OCI-M1 (cell line): ENCODE results near the gene PTPRD.
A peak's percentile ranks its signal among the peaks of the same experiment; 100 is the strongest.

Experiments
- DNase-seq: peaks from one replicate; lab custom pipeline; 2025; lab: John Stamatoyannopoulos, UW

PTPRD gene

DNA sequence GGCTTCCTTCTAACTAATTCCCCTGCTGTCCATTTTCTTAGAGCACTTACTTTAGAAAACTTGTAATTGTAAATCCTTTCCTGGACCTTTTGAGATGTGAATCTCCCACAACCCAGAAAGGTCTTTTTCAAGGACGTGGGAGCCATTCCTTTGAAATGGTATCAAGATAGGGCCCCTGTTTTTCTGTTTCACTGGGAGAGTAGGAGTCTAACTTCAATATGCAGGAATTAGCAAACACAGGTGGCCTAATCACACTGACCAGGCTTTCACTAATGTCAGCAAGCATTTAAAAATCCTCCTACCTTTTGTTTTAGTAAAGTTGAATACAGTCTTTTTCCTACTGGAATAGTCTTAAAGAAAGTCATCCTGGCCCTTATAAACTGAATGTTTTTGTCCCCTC lies 558.3 kb downstream of the PTPRD start:
- no peak for DNase-seq

DNA sequence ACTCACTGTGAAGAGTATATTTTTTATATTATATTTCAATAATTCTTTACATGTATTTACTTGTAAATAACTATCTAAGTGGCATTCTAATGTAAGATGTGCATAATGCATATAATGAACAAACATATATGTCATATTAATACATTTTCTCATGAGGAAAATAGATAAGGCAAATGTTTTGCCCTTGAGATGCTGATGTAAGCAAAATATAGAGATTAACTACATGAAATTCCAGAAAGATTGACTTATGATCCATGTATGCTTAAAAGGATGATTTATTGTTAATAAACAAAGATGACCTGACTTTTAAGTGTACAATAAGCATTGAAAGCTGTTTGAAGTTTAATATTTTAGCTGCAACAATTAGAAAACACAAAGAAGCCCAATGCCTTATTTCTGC lies 559.9 kb downstream of the PTPRD start:
- no peak for DNase-seq

DNA sequence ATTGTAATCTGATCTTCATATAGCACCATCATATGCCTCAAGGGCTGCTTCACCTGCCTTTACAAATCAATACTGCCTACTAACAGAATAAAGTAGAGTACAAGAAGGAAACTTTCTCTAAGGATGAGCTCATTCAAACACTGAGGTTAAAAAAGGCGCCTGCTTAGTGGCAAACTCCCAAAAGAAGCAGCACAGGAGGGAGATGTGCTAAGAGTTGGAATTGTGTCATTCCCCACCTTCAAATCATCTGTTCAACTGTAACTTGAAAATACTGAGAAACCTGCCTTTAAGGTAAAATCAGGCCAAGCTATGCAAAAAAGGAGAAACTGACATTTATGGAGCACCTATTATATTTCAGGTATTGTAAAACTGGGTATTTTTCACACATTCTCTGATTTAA lies 560.6 kb downstream of the PTPRD start:
- DNase-seq, result no peak

DNA sequence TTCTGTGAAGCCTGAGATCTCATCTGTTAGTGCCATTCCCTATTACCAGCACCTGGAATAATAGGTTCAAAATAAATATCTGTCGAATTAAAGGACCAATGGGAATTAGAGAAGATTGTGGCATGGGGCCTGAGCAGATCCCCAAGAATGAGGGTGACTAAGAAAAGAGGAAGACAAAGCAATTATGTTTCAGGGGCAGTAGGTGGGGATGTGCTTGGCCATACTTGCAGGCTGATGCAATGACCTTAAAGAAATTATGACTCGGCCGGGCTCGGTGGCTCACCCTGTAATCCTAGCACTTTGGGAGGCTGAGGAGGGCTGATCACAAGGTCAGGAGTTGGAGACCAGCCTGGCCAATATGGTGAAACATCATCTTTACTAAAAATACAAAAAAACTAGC lies 562.8 kb downstream of the PTPRD start:
- DNase-seq, result peak; percentile 99

DNA sequence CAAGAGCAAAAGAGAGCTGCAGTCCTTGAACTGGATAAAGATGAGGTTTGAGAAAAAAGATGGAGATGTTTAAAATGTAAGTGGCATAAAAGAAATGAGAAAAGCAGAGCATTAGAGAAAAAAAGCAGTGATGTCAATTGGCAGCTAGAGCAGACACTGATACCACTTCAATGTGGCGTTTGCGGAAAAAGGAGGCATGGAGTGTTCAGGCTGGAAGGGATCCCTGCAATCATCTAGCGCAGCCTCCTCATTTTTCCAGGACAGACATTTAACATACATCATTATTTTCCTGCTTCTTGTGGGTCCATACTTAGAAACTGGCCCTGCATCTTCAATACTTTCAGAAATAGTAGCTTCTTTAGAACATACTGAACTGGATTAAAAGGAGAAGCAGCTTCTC lies 563.8 kb downstream of the PTPRD start:
- DNase-seq, result no peak

DNA sequence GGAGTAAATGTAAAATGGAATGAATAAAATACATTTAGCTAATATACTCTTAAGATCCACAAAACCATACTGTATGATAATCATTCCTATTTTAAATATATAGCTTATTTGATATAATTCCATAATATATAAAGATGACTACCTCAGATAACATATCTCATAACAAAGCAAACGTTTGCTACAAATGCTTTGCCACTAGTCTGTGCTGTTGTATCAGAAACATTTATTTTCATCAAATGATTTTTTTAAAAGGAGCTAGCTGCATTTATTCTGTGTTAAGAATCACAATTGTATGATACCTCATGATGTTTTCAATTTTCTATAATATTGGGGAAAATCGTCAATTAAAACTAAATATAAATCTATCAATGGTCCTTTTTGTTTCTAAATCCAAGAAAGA lies 567.2 kb downstream of the PTPRD start:
- DNase-seq, result peak; percentile 100

DNA sequence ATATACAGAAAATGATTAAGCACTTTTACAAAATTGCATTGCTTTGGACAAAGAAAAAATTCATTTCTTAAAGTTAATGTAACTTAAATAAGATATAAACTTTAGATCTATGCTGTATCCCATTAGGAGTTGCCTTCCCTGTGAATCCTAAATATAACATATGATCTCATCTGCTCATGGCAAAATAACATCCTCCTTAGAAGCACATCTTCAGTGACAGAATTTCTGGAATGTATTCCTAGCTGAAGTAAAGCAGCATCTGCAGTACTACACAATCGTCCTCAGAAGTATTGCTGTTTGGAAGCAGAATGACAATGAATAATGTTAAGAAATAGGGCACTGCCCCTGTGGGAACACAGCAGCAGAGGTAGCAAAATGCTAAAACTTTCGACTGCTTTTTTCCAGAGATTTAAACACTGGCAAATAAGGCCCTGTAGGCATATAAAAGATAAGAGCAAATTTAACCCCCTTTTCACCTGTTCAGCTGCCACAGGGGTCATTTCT lies 571.0 kb downstream of the PTPRD start:
- no peak for DNase-seq

DNA sequence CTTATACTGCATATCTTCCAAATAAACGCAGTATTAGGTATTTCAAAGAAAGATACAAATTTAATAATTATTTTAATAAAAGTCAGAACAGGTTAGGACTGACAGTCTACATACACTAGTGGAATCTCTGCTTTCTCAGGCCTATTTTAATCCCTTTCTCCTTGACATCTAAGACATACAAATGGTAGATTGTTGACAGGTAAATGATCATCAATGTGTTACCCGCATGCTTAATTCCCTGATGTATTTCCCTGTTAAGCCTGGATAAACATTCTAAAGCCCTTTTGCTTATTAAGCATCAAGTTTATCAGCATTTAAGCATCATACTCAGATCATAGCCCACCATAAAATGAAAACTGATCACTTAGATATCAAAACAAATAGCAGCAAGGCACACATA lies 576.7 kb downstream of the PTPRD start:
- DNase-seq, result no peak

DNA sequence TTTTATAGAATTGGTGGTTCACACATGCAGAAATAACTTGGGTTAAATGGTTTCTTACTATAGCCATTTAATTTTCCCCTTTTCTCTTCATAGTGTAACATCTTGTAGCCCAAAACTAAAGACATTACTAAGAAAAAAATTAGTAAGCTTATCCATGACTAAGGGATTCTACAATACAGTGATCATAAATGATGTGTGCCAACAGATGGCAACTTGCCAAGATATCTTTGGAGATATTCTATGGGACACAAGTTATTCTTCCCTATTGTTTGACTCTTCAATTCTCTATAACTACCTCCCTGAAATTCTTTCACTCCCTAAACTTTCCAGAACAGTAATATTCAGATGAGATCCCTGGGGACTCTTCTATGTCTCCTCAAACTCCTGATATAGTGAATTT lies 580.6 kb downstream of the PTPRD start:
- DNase-seq, result peak; percentile 97

DNA sequence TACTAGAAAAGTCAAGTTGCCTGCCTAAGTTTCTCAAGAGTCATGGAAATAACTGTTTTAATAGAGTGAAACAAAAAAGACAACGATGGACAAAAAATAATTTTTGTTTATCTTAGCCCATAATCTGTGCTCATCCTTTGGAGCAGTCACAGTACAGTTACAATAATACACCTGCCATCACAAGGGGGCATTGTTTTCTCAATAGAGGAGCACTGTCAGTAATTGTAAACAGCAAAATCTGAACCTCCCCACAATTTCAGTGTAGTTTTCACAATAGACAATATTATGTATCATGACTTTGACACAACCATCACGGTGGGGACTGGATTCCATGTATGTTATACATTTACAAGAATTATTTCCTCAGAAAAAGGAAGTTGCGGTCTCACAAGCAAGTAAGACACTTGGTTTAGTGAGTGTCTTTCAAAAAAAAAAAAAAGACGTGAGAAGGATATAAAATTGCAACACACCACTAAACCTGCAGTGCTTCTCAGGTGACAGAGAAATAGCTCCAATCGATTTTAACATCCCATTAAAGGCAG lies 586.3 kb downstream of the PTPRD start:
- DNase-seq, result peak; percentile 100

DNA sequence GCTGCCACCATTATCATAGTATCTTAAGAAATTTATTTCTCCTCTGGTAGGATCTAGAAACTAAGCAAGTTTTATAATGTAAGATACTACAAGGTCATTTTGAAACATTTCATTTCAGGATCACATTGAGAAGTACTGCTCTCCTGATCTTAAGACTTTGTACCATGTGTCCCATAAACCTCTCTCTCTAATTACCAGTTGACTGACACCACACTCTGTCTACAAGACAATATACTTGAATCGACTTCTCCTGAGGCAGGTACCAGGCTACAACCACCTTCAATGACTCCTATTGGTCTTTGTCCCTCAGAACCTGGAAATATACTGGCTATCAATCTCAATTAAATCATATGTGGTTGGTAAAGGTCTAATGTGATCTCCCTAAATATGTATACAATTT lies 597.0 kb downstream of the PTPRD start:
- no peak for DNase-seq

DNA sequence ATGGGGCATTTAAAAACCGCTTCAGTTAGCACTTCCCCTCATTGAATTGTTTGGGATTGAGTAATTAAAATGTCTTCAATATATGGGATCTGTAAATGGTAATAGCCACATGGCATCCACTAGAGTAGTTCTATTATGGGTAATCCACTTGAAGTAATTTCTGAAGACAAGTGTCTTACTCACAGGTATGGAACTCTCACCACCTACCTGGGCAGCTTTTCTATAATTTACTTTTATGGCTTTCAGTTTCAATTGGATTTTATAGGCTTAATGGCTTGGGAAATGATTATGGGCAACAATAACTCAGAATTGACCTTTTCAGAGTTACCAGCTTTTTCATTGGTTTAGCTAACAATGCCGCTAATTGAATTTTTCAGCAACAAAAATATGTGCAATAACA lies 597.9 kb downstream of the PTPRD start:
- DNase-seq, result no peak

DNA sequence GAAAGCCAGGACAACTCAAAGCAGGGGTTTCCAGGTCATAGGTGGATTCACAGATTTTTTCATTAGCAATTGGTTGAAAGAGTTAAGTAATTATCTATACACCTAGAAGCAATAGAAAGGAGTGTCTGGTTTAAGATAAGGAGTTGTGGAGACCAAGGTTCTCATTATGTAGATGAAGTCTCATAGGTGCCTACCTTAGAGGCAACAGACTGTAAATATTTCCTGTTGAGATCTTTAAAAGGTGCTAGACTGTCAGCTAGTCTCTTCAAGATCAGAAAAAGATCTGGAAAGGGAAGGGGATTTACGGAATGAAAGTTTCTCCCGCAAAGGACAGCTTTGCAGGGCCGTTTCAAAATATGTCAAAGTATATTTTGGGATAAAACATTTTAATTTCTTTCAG lies 603.4 kb downstream of the PTPRD start:
- no peak for DNase-seq

DNA sequence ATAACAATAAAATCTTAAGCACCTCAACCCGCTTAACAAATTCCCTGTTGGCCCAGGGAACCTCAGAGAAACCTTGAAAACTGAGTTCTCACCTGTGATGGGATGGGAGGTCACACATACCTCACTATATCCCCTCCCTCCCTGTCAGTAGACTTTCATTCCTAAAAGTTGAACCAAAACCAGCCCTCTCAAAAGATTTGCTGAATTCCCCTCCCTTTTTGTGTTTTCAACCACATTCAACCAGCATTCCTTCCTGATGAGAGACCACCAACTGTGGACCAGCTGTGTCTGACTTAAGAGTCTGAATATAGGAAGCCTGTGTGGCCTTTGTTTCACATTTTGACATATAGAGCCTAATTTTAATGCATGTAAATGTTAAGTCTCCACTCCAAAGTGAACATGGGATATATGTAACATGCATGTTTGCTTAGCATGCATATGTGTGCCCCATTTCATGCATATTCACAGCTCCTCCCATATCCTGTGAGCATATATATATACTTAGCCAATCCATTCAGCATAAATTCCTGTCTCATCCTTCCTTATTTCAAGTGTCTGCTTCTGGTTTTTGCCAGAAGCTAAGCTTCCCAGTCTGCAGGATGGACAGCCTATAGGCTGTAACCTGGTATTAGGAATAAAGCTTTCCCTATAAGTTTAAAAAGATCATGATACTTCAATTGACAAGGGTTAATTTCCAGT lies 604.6 kb downstream of the PTPRD start:
- no peak for DNase-seq

DNA sequence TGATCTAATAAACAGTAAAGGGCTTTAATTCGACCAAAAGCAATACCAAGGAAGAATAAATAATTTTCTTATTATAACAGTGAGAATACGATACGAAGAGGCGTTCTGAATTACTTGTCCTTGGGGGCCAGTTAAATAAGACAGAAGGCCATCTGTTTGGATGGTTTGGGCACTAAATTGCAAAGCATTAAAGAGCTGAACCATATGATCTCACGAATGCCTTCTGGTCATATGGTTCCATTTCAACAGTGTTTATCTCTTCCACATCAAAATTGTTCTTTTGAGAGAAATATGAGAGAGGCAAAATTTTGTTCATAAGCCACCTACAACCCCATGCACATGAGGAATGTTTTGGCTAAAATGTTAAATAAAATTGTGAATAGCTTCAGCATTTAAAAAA lies 605.4 kb downstream of the PTPRD start:
- no peak for DNase-seq

DNA sequence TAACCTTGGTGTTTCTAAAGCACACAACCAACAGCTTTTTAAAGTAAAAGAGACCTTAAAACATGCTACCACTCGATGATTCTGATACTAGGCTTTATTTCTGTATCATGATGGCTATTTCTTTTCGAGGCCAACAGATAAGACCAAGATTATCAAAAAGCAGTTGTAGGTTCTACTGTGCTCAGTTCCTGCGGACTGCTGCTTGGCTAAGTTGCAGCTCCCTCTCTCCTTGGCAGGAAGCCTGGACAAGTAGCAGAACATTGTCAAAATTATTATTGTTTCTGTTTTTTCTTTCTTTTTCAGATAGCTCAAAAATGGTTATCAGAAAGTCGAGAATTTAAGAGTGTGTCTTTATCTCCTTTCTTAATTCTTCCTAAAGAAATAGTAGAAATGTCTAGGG lies 607.6 kb downstream of the PTPRD start:
- DNase-seq, result peak; percentile 97

DNA sequence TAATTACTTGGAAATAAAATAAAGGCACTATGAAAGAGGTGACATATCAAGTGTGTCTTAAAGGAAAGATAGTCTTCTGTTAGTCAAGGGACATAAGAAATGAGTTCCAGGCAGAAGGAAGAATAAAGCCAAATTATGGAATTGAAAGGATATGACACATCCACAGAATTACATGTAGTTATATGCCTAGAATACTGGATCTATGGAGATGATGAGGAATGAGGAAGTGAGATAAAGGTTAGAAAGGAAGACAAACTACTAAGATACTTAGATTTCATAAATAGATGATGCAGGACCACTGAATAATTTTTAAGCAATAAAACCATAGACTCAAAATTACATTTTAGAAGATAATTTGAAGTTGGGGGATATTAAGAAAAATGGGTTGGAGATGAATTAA lies 609.8 kb downstream of the PTPRD start:
- no peak for DNase-seq

DNA sequence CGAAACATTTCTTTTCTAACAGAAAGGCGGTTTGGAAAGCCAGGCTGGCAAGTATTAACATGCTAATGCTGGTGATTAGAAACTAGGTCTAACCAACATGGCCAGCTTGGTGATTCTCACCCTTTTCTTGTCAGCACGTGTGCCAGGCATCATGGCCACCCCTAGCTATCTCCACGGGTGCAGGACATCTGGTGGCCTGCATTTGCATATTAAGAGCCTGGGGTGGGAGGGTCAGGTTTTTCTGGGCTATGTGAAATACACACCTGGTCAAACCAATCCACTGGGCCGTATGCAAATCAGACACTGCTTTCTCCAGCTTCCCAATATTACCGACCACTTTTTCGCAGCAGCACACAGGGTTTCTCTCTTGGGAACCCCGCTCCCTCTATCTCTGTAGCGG lies 612.1 kb downstream of the PTPRD start:
- no peak for DNase-seq

DNA sequence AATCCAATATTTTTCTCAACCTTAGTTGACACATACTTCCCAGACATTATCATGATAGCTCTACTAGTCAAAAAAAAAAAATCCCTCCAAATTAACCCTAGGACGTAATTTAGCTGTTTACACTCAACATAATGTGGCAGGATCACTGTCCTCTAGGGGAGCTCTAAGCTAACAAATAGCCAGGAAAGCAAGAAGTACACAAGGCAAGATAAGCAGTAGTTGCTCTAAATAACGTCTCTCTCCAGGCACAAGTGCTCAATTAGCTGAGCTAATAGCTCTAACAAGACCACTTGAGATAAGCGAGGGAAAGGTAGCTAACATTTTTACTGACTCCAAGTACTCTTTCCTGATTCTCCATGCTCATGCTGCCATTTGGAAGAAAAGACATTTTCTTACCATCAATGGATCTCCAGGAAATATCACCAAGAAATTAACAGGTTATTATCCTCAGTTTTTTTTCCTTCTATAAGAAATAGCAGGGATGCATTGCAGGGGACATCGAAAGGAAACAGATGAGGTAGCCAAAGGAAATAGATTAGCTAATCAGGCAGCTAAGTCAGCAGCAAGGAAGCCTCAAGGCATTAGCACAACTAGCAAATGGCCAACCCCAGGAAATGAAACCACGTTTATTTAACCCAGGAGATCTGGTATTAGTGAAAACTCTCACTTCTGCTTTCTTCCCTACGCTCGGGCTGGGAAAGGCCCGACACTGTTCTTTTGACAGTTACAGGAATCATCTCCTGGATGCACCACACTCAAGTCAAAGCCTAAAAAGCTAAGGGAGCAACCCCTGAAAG lies 614.1 kb downstream of the PTPRD start:
- DNase-seq, result peak; percentile 100

DNA sequence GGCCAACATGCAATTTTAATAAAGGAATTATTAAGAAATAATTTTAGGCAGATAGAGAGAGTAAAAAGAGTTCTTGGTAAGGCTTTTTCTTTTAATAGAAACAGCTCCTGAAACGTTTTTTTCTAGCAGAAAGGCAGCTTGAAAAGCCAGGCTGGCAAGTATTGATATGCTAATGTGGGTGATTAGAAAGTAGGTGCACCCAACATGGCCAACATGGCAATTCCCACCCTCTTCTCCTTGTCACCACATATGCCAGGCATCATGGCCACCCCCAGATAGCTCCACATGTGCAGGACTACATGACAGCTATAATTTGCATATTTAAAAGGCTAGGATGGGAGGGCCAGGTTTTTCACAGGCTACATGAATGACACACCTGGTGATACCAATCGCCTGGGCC lies 615.2 kb downstream of the PTPRD start:
- DNase-seq, result no peak

DNA sequence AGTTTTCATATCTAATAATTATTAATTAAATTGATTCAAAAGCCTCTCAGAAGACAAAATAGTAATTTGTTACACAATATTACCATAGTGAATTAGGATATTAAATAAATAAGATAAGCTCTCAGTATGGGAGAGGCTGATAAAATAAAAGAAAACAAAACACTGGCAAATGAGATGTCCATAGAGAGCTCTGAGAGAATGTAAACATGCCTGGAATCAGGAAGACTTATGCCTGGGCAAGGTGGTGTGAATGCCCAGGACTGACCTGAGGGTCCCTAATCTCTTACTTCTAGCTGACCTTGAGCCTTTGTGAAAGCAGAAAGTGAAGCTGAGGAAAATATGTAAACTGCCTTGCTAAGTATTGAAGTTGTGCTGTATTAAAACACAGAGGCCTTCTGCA lies 616.5 kb downstream of the PTPRD start:
- DNase-seq, result peak; percentile 94

DNA sequence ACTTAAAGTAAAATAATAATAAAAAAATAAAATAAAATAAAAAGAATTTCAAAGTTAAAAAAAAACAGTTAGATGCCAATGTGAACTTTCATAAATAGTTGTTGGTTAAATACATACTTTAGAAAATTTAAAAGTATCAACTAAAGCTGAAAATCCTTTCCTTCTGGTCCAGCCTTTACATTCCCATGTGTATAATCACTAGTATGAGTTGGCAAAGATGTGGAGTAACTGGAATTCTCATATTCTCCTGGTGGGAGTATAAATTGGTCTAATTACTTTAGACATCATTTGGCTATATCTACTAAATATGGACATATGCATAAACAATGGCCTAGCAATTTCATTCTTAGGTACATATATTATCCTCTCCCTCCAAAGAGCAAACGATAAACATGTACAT lies 619.9 kb downstream of the PTPRD start:
- DNase-seq, result no peak

DNA sequence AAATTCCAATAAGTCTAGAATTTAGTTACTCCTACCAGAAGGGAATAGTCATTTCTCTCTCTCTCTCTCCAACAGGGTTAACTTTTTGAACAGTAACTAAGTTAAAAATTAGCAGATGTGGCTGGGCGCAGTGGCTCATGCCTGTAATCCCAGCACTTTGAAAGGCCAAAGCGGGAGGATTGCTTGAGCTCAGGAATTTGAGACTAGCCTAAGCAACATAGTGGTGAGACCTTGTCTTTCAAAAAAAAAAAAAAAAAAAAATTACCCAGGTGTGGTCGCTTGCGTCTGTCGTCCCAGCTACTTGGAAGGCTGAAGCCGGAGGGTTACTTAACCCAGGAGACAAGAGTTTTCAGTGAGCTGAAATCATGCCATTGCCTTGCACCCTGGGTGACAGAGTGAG lies 639.7 kb downstream of the PTPRD start:
- no peak for DNase-seq
